Cardiac fibroblast (primary cell): ENCODE results near the gene SPOP.

ENCODE experiments used
- DNase-seq, 2 donors: peaks; one replicate each; pipeline versions ENCODE4 v3.0.0 to v3.0.0-alpha.2; 2010; ENCODE audit warnings: low read depth in 2 of 2
- H3K4me3 ChIP-seq, 2 donors: replicated peaks in 1 of 2; 1 replicate in 1 of 2; 2 replicates in 1 of 2; pipeline ENCODE4 v1.5.1; 2011; ENCODE audit warnings: low read depth in 2 of 2, low read length in 2 of 2, mild to moderate bottlenecking in 2 of 2, moderate library complexity in 1 of 2
- TF ChIP-seq, protein P1 (sequence below): IDR thresholded peaks from one replicate; pipeline ENCODE4 v1.5.1; 2011; ENCODE audit warnings: low read depth, mild to moderate bottlenecking, low read length, inconsistent platforms

The SPOP gene

DNA sequence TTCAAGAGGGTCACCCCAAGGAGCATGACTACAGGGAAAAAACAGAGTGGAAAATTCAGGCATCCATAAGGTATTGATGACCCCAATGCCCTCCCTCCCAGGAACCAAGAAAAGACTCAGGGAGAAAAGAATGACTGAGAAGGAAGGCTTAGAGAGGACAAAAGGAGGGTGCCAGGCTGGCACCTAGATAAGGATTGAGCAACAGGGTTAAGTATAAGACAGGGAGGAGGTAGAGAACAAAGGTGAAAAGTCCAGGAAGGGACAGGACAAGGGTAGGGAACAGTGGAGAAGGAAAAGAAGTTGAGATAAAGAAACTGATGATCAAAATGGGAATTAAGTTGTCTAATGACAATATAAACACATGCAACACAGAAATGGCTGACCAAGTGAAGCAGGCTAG, 27.4 kb upstream of the SPOP start:
- TF ChIP-seq, protein P1, sequence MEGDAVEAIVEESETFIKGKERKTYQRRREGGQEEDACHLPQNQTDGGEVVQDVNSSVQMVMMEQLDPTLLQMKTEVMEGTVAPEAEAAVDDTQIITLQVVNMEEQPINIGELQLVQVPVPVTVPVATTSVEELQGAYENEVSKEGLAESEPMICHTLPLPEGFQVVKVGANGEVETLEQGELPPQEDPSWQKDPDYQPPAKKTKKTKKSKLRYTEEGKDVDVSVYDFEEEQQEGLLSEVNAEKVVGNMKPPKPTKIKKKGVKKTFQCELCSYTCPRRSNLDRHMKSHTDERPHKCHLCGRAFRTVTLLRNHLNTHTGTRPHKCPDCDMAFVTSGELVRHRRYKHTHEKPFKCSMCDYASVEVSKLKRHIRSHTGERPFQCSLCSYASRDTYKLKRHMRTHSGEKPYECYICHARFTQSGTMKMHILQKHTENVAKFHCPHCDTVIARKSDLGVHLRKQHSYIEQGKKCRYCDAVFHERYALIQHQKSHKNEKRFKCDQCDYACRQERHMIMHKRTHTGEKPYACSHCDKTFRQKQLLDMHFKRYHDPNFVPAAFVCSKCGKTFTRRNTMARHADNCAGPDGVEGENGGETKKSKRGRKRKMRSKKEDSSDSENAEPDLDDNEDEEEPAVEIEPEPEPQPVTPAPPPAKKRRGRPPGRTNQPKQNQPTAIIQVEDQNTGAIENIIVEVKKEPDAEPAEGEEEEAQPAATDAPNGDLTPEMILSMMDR: no peak
- no peak overlapping the region for H3K4me3 ChIP-seq
- DNase-seq: no peak

DNA sequence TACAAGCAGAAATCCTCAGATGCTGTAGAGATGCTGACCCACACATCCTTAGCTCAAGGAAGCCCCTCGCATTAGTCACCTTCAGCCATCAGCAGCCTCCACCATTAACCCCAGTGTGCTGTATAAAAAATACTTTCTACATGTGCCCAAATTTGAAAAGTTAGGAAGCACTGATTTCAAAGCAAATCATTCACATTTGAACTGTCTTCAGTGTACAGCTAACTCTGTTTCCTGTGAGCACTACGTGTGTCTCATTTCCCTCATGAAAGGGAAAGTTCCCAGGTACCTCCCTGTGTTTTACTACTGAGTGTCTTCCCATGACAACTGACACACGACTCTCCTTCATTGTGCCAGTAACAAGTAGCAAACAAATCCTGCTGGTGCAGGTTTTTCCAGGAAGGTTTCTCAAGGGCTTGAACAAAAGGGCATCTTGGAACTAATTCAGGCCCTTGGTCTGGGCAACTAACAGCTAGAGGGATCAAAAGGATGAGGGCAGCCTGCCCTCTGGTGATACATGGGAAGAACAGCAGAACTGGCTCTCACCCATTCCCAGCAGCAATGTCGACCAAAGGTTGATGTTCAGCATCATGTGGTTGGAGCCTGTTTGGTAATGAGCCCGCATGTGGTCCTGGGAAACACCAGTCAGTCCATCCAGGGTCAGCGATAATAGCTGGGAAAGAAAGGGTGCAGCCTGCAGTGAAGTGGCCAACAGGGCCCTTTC, 25.8 kb upstream of the SPOP start:
- H3K4me3 ChIP-seq: no peak overlapping the region
- DNase-seq: peak; percentile 59 to 71
- TF ChIP-seq, protein P1: peak; percentile 53

DNA sequence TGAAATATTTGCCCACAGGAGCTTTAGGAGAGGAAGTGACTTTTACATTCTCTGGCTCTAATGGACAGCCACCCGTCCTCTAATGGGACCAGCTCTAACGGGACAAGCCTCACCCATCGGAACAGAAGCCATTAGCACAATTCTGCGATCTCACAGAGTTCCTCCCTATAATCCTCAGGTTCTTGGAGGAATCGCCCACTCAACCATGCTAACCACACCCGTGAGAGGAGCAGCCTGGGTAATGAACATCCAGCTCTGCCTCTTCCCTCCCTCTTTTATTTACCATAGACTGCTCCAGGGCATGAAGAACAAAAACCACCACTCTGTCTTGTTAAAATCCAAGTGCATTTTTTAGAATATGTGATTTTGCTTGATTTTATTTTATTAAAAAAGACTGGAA, 23.1 kb upstream of the SPOP start:
- TF ChIP-seq, protein P1: no peak
- H3K4me3 ChIP-seq: no peak overlapping the region
- no peak for DNase-seq

DNA sequence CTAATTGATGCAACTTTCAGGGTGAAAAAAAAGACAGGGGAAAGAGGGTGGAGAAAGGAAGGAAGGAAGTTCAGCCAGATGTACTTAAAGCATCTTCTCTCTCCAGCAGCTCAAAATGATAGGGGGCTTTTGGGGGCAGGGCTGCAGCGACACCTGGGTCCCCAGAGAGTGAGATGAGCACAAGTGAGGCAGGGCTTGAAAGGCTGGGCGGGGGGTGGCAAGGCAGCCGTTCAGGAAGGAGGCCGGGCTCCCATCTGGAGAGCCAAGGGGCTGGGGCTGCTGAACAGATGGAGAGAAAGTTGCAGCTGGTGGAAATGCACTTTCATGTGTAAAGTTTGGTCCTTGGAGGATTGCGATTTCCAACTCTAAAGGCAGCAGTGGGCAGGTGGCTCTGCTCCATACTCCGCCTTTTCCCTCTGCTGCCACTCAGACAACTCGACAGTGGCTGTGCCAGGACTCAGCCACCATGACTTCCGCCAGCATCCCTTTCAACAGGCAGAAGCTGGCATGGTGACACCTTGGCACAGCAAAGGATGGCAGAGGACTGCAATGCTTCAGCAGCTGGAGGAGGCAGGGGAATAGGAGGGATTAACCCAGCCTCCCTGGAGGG, 22.2 kb upstream of the SPOP start:
- H3K4me3 ChIP-seq: no peak overlapping the region

DNA sequence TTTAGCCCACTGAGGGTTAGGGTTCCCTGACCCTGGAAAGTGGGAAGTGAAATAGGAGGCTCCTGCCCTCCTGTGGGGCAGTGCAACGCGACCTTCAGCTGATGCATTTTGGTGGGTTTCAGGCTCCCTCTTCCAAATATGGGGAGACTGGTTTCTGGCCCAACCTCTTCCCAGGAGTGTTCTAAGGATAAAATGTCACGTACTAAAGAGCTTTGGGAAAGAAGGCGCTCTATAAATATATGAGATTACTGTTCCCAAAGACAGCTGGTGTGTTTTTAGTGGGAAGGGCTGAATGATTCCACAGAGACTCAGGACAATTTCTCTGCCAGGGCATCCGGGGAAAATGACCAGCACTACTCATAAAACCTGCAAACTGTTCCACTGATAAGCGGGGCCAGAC, 20.1 kb upstream of the SPOP start:
- no peak overlapping the region for H3K4me3 ChIP-seq
- DNase-seq: no peak
- TF ChIP-seq, protein P1: no peak

More for the DNA sequence above, 22.2 kb upstream of the SPOP start:
- no peak for DNase-seq
- TF ChIP-seq, protein P1: no peak

DNA sequence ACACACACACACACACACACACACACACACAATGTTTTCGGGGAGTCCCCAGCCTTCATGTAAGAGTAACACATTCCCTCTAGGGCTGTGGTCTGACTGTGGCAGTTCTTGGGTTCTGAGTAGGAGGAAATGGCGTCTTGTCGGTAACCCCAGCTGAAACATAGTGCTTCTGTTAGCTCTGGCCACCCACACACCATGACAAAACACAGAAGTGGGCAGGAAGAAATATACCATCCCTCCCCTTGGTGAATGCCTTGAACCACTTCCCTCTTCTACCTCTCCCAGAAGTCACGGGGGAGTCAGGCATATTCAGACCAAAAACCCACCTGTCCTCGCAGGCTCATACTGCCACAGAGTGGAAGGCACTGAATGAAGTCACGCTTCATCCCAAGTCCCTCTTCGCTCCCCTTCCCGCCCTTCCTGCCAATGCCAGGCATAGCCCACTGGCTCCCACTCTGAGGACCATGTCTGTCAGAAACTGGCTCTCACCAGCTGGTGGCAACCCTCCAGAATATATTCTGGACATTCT, 18.4 kb upstream of the SPOP start:
- no peak for DNase-seq

More for the DNA sequence above, 18.4 kb upstream of the SPOP start:
- TF ChIP-seq, protein P1: no peak
- H3K4me3 ChIP-seq: no peak overlapping the region
